Smooth muscle cell of the brain vasculature (primary cell): Measurements from ENCODE around the gene RHEX.

Source experiments
- DNase-seq: peaks from one replicate; pipeline ENCODE4 v3.0.0-alpha.2; 2012; ENCODE audit warnings: low read depth, low spot score

RHEX gene

DNA sequence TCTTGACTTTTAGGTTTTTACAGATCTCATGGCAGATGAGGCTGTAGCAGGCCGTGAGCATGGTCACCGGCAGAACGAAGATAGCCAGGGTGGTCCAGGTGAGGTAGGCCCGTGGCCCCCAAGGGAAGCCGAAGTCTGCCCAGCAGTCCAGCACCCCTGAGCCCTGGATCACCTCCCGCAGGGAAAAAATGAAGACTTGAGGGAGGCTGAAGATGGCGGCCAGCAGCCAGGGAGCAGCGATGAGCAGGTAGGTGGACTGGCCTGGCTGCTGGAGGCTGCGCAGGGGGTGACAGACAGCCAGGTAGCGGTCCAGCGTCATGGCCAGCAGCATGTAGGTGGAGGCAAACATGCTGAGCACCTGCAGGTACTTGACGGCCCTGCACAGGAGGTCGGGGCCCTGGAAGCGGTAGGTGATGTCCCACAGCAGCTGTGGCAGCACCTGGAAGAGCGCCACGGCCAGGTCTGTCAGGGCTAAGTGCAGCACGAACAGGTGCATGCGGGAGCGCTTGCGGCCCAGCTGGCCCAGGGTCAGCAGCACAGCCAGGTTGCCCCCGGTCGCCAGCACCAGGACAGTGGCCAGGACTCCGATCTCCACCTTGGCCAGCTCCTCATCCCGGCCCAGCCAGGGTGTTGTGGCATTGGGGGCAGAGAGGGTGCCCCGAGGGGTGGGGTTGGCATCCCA, 63.4 kb downstream of the RHEX start:
- no peak for DNase-seq

DNA sequence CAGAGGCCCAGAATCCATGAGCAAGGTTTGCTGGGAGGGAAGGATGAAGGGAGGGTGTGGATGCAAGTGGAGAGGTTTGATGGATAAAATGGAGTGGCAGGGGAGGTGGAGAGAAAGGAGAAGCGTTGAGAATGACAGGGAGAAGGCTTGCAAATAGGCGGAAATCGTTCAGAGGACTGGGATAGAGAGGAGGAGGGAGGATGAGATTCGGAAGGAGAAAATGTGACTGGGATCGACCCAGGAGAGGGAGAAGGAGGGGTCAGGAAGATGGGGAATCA, 63.8 kb downstream of the RHEX start:
- DNase-seq = no peak

DNA sequence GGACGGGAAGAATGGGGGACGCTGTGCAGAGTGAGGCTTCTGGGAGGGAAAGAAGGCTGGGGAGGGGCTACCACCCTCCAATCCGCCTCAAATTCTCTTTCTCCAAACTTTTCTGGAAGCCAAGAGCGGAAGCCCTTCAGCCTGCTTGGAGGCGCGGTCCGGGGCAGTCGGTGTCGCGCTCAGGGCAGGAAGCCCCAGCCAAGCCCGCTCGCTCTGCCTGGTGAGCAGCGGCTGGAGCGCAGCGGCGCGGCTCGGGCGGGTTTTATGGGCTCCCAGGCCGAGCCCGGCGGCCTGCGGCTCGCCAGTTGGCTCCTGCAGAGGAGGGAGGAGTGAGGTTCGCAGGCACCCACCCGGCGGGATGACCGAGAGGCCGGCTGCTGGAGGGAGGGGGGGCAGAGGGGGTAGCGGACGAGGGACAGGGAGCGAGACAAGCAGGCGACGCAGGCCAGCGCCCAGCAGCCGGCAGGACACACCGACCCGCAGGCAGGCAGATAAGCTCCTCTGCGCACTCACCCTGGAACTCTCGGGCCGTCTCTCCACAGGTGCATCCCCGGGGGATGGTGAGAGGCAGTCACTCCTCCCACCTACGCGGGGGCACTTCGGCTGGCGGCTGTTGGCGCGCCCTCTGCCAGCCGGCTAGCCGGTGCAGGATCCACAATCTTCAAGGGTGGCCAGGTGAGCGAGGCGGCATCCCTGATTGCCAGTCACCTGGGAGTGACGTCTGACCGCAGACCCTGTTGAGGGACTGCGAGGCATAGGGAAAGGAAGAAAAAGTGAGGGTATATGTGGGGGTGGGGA, 64.4 kb downstream of the RHEX start, which contains the start of gene AVPR1B:
Gene AVPR1B (minus strand): TSS at position 238 of the 798 bp plus-strand sequence. CDS start 498 bp downstream, outside the sequence.
- no peak for DNase-seq

DNA sequence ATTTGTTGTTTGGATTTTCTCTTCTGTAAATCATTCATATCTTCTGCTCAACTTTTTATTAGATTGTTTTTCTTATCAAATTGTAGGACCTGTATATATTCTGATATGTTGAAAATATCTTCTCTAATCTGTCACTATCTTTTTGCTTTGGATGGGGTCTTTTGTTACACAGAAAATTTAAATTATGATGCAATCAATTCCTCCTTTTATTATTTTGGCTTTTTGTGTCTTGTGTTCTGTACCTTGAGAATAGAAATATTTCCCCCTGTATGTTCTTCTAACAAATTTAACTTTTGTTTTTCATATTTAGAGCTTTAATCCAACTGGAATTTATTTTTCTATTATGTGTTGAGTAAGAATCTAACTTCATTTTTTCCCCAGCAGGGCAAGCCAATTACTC, 67.4 kb downstream of the RHEX start:
- no peak for DNase-seq

DNA sequence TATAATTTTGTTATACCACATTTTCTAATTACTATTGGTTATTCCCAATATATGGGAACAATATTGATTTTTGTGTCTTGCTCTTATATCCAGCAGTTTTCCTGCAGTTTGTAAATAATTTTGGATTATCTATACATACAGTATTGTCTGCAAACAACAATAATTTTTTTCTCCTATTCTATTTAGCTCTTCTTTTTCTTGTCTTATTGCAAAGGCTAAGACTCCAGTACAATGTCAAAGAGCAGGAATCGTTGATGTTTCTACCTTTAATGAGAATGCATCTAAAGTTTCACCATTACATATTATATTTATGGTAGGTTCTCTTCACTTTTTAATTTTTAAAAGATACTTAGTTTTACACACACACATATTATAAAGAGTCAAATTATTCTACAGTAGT, 68.3 kb downstream of the RHEX start:
- DNase-seq = no peak

DNA sequence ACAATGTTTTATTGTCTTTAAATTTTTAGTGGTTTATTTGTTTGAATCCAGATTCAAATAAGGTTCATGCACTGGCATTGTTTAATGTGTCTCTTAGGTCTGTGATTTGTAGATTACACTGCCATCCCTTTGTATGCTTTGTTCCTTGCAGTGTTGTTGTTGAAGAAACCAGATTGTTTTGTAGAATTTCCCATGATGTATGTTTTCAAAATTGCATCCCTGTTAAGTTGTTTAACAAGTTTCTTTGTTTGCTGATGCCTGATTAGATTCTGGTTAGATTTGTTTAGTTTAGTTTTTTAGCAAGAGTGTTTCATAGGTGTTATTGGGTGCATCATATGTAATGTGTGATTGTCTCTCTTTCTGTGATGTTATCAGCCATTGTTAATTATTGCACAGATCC, 69.7 kb downstream of the RHEX start:
- no peak for DNase-seq

DNA sequence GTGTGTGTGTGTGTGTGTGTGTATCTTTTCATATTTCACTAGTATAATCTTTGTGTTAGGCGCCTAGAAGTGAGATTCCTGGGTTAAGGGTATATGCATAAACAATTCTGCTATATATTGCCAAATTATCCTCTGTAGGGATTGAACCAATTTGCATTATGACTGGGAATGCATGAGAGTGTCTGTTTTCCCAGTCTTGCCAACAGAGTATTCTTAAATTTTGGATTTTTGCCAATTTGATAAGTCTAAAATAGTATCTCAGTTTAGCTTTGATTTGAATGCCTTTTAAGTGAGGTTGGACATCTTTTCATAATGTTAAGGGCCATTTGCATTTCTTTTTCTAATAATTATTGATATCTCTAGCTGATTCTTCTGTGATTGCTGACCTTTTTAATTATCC, 72.4 kb downstream of the RHEX start:
- no peak for DNase-seq

DNA sequence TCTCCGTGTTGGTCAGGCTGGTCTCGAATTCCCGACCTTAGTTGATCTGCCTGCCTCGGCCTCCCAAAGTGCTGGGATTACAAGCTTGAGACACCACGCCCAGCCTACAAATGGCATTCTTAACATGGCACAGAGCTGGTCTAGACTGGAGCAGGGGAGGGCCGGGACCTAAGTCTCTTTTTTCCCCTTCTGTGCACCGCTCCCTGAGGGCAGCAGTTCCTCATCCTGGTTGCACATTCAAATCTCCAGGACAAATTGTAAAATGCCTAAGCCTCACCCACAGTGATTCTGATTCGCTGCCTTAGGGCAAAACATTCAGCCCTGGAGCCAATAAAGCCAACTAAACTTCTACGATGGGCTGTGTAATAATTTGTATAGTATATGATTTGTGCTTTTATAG, 74.4 kb downstream of the RHEX start:
- no peak for DNase-seq

DNA sequence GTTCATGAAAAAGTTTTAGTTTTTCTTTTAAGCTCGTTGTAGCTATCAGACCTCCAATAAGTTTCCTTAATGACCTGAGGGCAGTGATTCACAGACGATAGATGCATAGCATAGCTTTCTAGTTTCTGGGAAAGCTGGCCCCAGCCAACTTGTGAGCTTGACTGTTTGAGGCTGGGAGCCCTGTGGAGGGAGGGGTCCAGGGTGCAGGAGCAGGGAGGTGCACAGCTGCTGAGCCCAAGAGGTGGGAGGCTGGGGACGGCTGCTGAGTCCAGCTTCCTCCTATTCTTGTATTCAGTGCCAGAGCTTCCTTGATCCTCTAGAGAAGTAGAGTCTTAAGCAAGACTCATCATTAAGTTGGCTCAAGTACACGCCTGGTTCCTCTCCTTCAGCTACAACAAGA, 75.2 kb downstream of the RHEX start:
- DNase-seq = no peak

DNA sequence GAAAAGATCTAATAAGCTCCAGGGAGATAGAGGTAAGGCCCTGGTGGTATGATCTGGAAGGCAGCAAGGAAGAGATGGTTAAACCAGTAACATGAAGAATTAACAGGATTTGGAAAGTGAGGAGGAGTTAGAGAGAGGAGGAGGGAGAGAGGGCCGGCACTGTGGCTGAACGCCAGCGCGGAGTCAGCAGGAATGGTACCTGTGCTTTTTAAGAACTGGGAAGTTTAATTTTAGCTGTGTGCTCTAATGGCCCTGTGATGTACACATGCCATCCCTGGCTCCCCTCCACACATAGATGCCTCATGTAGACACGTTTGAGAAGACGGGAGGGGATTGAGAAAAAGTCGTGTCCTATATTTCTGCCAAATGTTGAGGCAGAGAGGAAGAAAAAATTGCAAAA, 78.1 kb downstream of the RHEX start:
- no peak for DNase-seq

DNA sequence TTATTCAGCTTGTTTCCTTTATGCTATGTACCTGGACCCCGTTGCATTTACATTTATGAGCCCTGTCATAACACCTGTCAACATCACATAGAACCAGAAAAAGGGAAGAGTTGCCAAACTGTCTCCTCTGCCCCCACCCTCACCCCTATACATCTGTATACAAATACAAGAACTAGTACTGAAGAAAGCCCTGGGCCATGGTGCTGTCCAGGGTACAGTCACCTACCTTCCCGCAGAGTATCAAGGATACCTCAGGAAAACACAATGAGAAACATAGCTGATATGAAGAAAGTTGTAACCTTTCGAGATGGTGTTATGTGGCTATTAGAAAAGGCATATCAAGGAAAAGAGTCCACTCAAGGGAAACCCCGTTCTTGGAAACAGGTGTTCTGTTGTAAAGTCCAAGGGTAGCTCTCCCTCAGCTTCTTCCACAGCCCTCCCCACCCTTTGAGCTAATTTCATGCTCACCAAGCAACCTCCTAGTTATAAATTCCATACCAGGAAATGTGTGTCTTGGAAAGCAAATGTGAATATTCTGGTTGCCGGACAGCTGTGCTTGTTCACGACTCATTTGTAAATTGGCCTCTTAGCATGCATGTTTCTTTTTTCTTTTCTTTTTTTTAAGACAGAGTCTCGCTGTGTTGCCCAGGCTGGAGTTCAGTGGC, 80.9 kb downstream of the RHEX start:
- DNase-seq = no peak

DNA sequence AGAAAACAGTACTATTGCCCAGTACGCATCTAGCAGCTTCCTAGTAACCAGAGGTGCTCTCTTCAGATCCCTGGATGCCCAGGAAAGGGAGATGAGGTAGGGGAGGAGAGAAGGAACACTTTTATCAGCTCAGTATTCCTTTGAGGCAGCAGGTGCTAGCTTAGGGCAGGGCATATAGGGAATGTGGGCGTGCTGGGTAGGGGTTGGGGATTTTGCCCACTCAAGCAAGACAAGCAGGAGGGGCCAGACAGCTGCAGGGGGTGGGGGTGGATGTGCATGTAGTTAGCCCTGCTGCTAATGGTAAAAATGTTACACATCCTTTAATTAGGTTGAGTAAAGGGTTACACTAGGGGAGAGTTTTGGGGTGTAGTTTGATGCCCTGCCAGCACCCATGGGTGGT, 82.3 kb downstream of the RHEX start:
- no peak for DNase-seq

DNA sequence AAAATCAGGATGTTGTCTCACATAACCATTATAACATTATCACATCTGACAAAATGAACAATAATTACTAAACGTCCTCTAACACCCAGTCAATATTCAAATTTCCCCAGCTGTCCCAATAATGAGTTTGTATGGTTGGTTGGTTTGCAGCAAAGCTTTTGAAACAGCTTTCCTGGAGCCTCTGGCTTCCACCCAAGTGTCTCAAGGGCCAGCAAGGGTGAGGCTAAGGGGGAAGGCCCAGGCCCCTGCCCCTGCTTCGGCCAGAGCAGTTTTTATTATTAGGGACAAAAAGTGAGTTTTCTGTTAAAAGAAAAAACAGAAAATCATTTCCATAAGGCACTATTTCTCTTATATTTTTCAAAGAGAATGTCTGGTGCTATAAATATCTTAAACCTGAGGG, 83.3 kb downstream of the RHEX start:
- DNase-seq = no peak

DNA sequence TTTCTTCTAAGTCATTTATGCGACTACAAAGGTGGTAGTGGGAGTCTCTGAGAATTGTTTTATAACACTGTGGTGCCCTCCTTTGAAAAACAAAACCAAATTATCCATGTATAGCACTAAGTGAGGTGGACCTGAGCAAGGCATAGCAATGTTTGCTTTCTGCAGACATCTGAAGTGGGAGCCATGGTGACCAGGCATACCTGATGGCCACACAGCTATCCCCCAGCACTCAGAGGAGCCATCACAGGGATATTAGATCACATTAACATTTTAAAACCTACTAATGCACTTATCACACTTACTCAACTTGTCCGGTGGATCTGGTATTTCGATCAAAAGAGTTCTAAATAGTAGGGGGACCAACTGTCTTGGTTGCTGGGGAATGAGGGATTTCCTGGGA, 89.0 kb downstream of the RHEX start:
- no peak for DNase-seq

DNA sequence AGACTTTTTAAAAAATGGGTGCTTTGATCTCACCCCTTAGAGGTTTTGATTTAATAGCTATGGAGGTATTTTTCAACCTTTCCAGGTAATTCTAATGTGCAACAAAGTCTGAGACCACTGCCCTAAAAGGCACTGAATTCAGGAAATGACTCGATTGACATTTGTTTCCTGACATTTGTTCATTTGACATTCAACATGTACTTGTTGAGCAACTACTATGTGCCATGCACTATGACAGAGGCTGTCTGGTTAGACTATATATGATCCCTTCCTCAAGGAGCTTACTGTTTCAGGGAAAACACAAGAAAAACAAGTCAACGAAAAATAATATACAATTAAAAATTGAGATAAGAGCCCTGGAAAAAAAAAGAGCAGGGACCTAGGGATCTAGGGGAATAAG, 89.8 kb downstream of the RHEX start:
- no peak for DNase-seq

DNA sequence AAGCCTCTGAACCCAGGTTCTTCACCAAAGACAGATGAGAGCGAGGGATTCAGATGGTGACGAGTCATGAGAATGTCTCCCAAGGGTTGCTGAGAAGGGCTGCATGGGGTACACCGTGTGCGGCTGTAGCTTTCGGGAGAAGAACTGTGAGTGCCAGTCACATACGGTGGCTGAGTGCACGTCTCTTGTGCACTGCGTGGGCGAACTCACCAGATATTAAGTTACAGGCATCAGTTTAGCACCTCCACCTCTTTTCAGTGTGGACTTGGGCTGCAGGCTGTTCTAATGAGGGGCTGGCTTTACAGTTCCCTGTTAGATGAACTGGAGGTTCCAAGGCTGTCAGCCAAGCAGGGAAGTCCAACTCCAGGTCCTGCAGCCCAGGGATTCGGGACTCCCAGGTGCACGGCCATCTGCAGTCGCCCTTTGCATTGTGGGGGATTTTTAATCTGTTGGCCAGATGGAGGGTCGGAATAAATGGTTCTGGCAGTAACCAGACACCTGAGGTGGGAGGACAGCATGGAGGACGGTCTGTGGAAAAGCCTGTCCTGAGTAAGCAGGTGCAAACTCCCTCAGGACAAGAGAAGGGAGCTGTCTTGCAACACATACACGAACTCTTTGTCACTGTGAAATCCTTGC, 90.7 kb downstream of the RHEX start:
- DNase-seq = no peak

DNA sequence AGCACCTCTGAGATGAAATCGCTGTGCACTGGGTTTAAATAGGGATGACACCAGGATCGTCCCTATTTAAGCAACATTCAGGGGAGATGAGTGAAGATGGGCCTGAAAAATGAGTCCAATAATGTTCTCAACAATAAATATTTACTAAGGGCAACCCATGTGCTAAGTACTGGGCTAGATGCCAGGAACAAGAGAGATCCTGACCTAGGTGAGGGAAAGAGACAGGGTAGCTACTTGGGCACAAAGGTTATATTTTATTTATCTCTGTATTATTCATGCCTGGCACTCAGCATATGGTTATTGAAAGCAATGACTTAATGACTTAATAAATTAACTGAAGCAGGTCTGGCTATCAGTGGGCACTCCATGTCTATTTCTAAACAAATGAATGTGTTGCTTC, 91.6 kb downstream of the RHEX start:
- DNase-seq = no peak

DNA sequence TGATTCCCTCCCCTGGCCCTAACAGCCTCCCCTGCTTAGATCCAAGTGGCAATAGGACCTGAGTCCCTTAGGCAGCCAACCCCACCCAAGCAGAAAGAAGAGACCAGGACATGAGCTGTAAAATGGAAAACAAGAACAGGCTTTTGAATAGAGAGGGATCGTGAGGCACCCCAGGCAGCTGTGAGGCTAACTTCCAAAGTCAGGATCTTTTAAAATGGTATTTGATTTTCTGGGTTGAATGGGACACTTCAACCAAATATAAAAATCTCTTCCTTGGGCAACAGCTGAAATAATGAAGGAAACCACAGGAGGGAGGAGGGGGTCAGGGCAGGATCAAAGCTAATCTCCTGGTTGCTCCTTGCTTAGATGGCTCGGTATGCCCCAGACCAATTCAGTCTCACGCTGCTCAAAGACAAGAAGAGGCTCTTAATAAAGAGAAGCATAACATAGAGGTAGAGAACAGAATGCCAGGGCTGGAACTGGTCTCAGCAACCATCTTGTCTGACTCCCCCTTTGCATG, 92.9 kb downstream of the RHEX start:
- peak; percentile 6 for DNase-seq
